Ishikawa (cell line): ENCODE measurements around the gene EIF2S3.

Experiments used
- CEBPB ChIP-seq: IDR thresholded peaks from 2 replicates; pipeline ENCODE4 v1.6.1; 2012
- CREB1 ChIP-seq: IDR thresholded peaks from 2 replicates; pipeline ENCODE4 v1.6.1; 2012; ENCODE audit warnings: low read depth
- EGR1 ChIP-seq: IDR thresholded peaks from 2 replicates; pipeline ENCODE4 v1.6.1; 2012
- EP300 ChIP-seq: IDR thresholded peaks from 2 replicates; pipeline ENCODE4 v1.6.1; 2012; ENCODE audit warnings: borderline replicate concordance
- FOXM1 ChIP-seq: IDR thresholded peaks from 2 replicates; pipeline ENCODE4 v1.6.1; 2012; ENCODE audit warnings: low read depth, borderline replicate concordance
- MAX ChIP-seq: IDR thresholded peaks from 2 replicates; pipeline ENCODE4 v1.6.1; 2012
- NFIC ChIP-seq: IDR thresholded peaks from 2 replicates; pipeline ENCODE4 v1.6.1; 2012
- RAD21 ChIP-seq: IDR thresholded peaks from 2 replicates; pipeline ENCODE4 v1.6.1; 2012; ENCODE audit warnings: low read depth
- REST ChIP-seq: IDR thresholded peaks from 2 replicates; pipeline ENCODE4 v1.6.1; 2012; ENCODE audit warnings: low read depth, mild to moderate bottlenecking
- TAF1 ChIP-seq: IDR thresholded peaks from 2 replicates; pipeline ENCODE4 v1.6.1; 2012; ENCODE audit warnings: low read depth, mild to moderate bottlenecking
- TCF12 ChIP-seq: IDR thresholded peaks from 2 replicates; pipeline ENCODE4 v1.6.1; 2012; ENCODE audit warnings: low read depth
- TEAD4 ChIP-seq: IDR thresholded peaks from 2 replicates; pipeline ENCODE4 v1.6.1; 2012
- USF1 ChIP-seq: IDR thresholded peaks from 2 replicates; pipeline ENCODE4 v1.6.1; 2012
- YY1 ChIP-seq: IDR thresholded peaks from 2 replicates; pipeline ENCODE4 v1.6.1; 2012; ENCODE audit warnings: low read depth
- ZBTB7A ChIP-seq: IDR thresholded peaks from 2 replicates; pipeline ENCODE4 v1.6.1; 2012; ENCODE audit warnings: low read depth

EIF2S3 gene

GRCh38 chrX:24025741-24026403 lies 28.9 kb upstream of the EIF2S3 start:
- TF ChIP-seq ZBTB7A (no peak), REST (no peak), CEBPB (peak; percentile 56), TEAD4 (no peak), TAF1 (no peak), USF1 (no peak), NFIC (no peak), FOXM1 (no peak), EGR1 (no peak), CREB1 (no peak), MAX (peak; percentile 36; the same call in 1 of the 2 replicates)

- TF ChIP-seq CREB1, result no peak
- TF ChIP-seq TCF12, result no peak
- no peak for TF ChIP-seq EGR1
- no peak for TF ChIP-seq TAF1
- TF ChIP-seq ZBTB7A, result no peak
These were observed 28.3 kb upstream of the EIF2S3 start for GRCh38 chrX:24026432-24026831.

GRCh38 chrX:24027086-24027485 lies 27.7 kb upstream of the EIF2S3 start, which contains the start of gene KLHL15:
KLHL15 (minus strand) TSS chrX:24027186; CDS start chrX:24006693, 20,493 bp downstream.
- no peak for TF ChIP-seq CEBPB
- TF ChIP-seq ZBTB7A, result no peak
- no peak for TF ChIP-seq YY1
- TF ChIP-seq TAF1, result no peak
- no peak for TF ChIP-seq NFIC

- no peak for TF ChIP-seq CREB1
- no peak for TF ChIP-seq REST
- TF ChIP-seq MAX, result no peak
- TF ChIP-seq FOXM1, result no peak
- no peak for TF ChIP-seq TEAD4
- no peak for TF ChIP-seq TCF12
- TF ChIP-seq RAD21, result no peak
- no peak for TF ChIP-seq CEBPB
- TF ChIP-seq USF1, result no peak
- no peak for TF ChIP-seq ZBTB7A
- TF ChIP-seq EGR1, result no peak
- no peak for TF ChIP-seq TAF1
- no peak for TF ChIP-seq NFIC
- no peak for TF ChIP-seq EP300
- TF ChIP-seq YY1, result no peak
These were observed 26.8 kb upstream of the EIF2S3 start for GRCh38 chrX:24027985-24028384.

- no peak for TF ChIP-seq YY1
These were observed 24.2 kb upstream of the EIF2S3 start for GRCh38 chrX:24030597-24030996.

- TF ChIP-seq USF1 (no peak), FOXM1 (no peak), TAF1 (no peak), EP300 (no peak), MAX (no peak), NFIC (no peak), EGR1 (no peak), ZBTB7A (no peak), TCF12 (no peak), CEBPB (no peak), CREB1 (no peak), RAD21 (no peak), YY1 (no peak), TEAD4 (no peak), REST (no peak)
These were observed 20.3 kb upstream of the EIF2S3 start for GRCh38 chrX:24034485-24034884.
